H1 (cell line): ENCODE data around the gene PPP2R2B.

Experiments
- ATF2 ChIP-seq: IDR thresholded peaks from 2 replicates; pipeline ENCODE4 v1.6.1; 2012; ENCODE audit warnings: low read length, inconsistent platforms
- CTCF ChIP-seq, 3 experiments: IDR thresholded peaks; 1 replicate in 2 of 3; 2 replicates in 1 of 3; pipeline versions ENCODE4 v1.5.1 to v1.6.1; 2011; ENCODE audit warnings: low read length in 3 of 3, mild to moderate bottlenecking in 3 of 3, inconsistent platforms in 2 of 3, low read depth in 1 of 3, moderate library complexity in 1 of 3; ENCODE audit not compliant: insufficient read depth in 1 of 3; ENCODE audit errors: control extremely low read depth in 1 of 3

GRCh38 chr5:146643776-146644175 is 234.8 kb downstream of the PPP2R2B start:
- TF ChIP-seq CTCF (IDR thresholded peaks at IDR 0.05; ENCODE audit: control extremely low read depth in 1 of 3, insufficient read depth in 1 of 3, low read depth in 1 of 3, low read length in 3 of 3) (no peak), ATF2 (no peak)
